Activated CD4-positive, alpha-beta T cell treated with anti-CD3 and anti-CD28 coated beads for 1 hour (primary cell): Measurements from ENCODE around the gene SPINK13.
"Not testable (repeated sequence)": the region's sequence is repeated elsewhere in the genome, so short reads cannot be mapped to it uniquely, and the experiment has no call there.

Experiments
- DNase-seq: peaks from one replicate; pipeline ENCODE4 v3.0.0-alpha.2; 2020

Gene SPINK13

DNA sequence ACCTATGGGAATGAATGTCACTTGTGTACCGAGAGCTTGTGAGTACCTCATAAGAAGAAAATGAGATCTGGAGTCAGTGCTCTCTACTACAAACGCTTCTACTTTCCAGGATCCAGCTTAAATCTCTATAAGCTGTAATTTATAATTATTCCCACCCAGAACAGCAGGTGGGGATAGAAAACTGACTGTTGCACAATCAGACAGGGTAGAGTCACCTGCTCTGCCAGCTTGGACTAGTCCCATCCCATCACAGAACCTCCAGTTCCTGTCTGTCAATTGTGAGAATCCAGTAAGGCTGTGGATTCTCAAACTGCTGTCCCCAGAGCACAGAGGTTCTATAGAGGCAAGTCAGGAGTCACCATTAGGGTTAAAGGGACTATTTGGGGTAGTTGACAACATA, 45.6 kb downstream of the SPINK13 start:
- DNase-seq: no peak

DNA sequence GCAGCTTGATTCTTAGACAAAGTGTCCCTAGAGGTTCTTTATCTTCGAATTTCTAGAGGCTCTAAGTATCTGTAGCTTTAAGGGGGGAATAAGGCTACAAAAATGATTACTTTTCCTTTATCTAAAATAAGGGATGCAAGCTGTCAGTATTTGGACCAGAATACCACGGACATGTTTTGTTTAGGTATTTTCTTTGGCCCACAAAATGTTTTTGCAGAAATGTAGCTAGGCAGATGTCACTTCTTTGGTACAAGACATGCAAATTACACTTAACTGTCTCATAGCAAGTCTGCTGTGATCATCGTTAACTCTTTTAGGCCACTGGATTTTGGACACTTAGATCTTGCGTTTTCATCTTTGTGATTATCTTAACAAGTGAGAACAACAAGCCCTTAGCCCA, 46.1 kb downstream of the SPINK13 start:
- DNase-seq: no peak

- DNase-seq: not testable (repeated sequence)
These were observed 51.7 kb downstream of the SPINK13 start for GRCh38 chr5:148320011-148320963.

DNA sequence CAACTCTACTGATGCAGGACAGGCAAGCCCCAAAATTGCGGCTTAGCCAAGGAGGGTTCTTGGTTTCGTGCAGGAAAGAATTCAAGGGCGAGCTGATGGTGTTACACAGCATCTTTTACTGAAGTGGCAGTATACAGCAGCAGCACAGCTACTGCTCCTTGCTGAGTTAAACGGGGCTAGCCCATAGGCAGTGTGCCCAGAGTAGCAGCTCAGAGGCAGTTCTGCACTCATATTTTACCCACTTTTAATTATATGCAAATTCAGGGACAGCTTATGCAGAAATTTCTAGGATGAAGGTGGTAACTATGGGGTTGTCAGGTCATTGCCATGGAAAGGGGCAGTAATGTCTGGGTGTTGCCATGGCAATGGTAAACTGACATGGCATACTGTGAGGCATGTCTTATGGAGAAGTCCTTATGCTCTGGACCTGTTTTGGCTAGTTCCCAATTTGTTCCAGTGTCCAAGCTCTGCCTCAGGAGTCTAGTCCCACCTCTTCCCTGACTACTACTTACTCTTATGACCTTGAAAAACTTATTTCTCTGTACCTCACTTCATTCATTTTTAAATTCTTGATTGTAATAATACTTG, 64.8 kb downstream of the SPINK13 start:
- DNase-seq: no peak

- DNase-seq: no peak
These were observed 66.7 kb downstream of the SPINK13 start, which contains the start of gene SPINK9 for GRCh38 chr5:148335259-148335658. Gene SPINK9 (plus strand): TSS chr5:148335559. CDS start chr5:148335614, 55 bp downstream.
